ENCODE results near the gene ZDHHC14. TPM values are rescaled to one million over a fixed set of nuclear protein-coding genes. Genes with fewer than 3 reads are reported as not detected.

ZDHHC14 gene
- polyA plus RNA-seq, 10 donors = 4.6 to 8.5 (median 5.5) TPM

- DNase-seq = no peak
Observed at GRCh38 chr6:157531986-157532365, 151.0 kb downstream of the ZDHHC14 start.

- no peak for DNase-seq
Observed at GRCh38 chr6:157533048-157533871, 152.3 kb downstream of the ZDHHC14 start.

- no peak for DNase-seq
Observed at GRCh38 chr6:157534134-157534871, 153.3 kb downstream of the ZDHHC14 start.

- no peak for DNase-seq
Observed at GRCh38 chr6:157534977-157535339, 154.0 kb downstream of the ZDHHC14 start.

- DNase-seq = peak; percentile 51 to 84 (median 60)
Observed at GRCh38 chr6:157535340-157536222, 154.6 kb downstream of the ZDHHC14 start.

GRCh38 chr6:157536223-157536545, 155.2 kb downstream of the ZDHHC14 start:
- no peak for DNase-seq

GRCh38 chr6:157537556-157537955, 156.6 kb downstream of the ZDHHC14 start:
- peak in 1 of 3 donors; percentile 45 for DNase-seq

- no peak for DNase-seq
Observed at GRCh38 chr6:157538168-157538567, 157.2 kb downstream of the ZDHHC14 start.

GRCh38 chr6:157538698-157539097, 157.7 kb downstream of the ZDHHC14 start:
- no peak for DNase-seq

- DNase-seq = no peak
Observed at GRCh38 chr6:157539421-157539822, 158.4 kb downstream of the ZDHHC14 start.

GRCh38 chr6:157539900-157540752, 159.1 kb downstream of the ZDHHC14 start:
- DNase-seq = no peak

- DNase-seq = no peak
Observed at GRCh38 chr6:157541618-157542413, 160.8 kb downstream of the ZDHHC14 start.

GRCh38 chr6:157542414-157543160, 161.6 kb downstream of the ZDHHC14 start:
- DNase-seq = no peak

GRCh38 chr6:157546321-157546720, 165.3 kb downstream of the ZDHHC14 start:
- DNase-seq = no peak

GRCh38 chr6:157547112-157547511, 166.1 kb downstream of the ZDHHC14 start:
- DNase-seq = no peak

GRCh38 chr6:157548635-157549467, 167.9 kb downstream of the ZDHHC14 start:
- DNase-seq = no peak

- DNase-seq = no peak
Observed at GRCh38 chr6:157549468-157549745, 168.4 kb downstream of the ZDHHC14 start.

GRCh38 chr6:157550114-157550989, 169.4 kb downstream of the ZDHHC14 start:
- DNase-seq = no peak
